ENCODE data around the gene TTLL9. TPM values are rescaled to one million over a fixed set of nuclear protein-coding genes. Genes with fewer than 3 reads are reported as not detected.

The TTLL9 gene
- total RNA-seq, 1 donor from 2014 or later, result 3.4 TPM

GRCh38 chr20:31988430-31989015 is 118.1 kb downstream of the TTLL9 start:
- no peaks in the 10 kb centered on the region for H3K36me3 Mint-ChIP-seq
- no peak for TF ChIP-seq CTCF (conservative IDR thresholded peaks at IDR 0.05)
- H3K27me3 Mint-ChIP-seq, result peaks cover 35% of the 10 kb centered on the region
- H3K9me3 Mint-ChIP-seq, result no peaks in the 10 kb centered on the region
- no peak for DNase-seq (ENCODE audit: extremely low spot score, unreplicated experiment)
- no peaks in the 10 kb centered on the region for H3K4me1 Mint-ChIP-seq (ENCODE audit: unreplicated experiment)
- H3K27ac Mint-ChIP-seq, result no peak overlapping the region
- H3K4me3 Mint-ChIP-seq, result no peak overlapping the region

GRCh38 chr20:31989030-31989645 is 118.7 kb downstream of the TTLL9 start:
- H3K4me1 Mint-ChIP-seq (ENCODE audit: unreplicated experiment), result no peaks in the 10 kb centered on the region
- no peak overlapping the region for H3K4me3 Mint-ChIP-seq
- no peak overlapping the region for H3K27ac Mint-ChIP-seq
- H3K27me3 Mint-ChIP-seq, result peaks cover 41% of the 10 kb centered on the region
- DNase-seq (ENCODE audit: extremely low spot score, unreplicated experiment), result no peak
- TF ChIP-seq CTCF (conservative IDR thresholded peaks at IDR 0.05), result no peak
- no peaks in the 10 kb centered on the region for H3K9me3 Mint-ChIP-seq
- no peaks in the 10 kb centered on the region for H3K36me3 Mint-ChIP-seq

- H3K4me3 Mint-ChIP-seq, result no peak overlapping the region
- H3K4me1 Mint-ChIP-seq (ENCODE audit: unreplicated experiment), result no peaks in the 10 kb centered on the region
- no peak overlapping the region for H3K27ac Mint-ChIP-seq
- no peaks in the 10 kb centered on the region for H3K36me3 Mint-ChIP-seq
- peaks cover 58% of the 10 kb centered on the region for H3K27me3 Mint-ChIP-seq
- no peak for TF ChIP-seq CTCF (conservative IDR thresholded peaks at IDR 0.05)
- DNase-seq (ENCODE audit: extremely low spot score, unreplicated experiment), result no peak
- H3K9me3 Mint-ChIP-seq, result no peaks in the 10 kb centered on the region
These were observed 120.4 kb downstream of the TTLL9 start for GRCh38 chr20:31990641-31991338.

GRCh38 chr20:31991339-31991705 is 120.9 kb downstream of the TTLL9 start:
- H3K9me3 Mint-ChIP-seq, result no peaks in the 10 kb centered on the region
- H3K4me1 Mint-ChIP-seq (ENCODE audit: unreplicated experiment), result no peaks in the 10 kb centered on the region
- no peak overlapping the region for H3K27ac Mint-ChIP-seq
- no peak for DNase-seq (ENCODE audit: extremely low spot score, unreplicated experiment)
- no peak for TF ChIP-seq CTCF (conservative IDR thresholded peaks at IDR 0.05)
- H3K27me3 Mint-ChIP-seq, result peaks cover 63% of the 10 kb centered on the region
- H3K36me3 Mint-ChIP-seq, result no peaks in the 10 kb centered on the region
- no peak overlapping the region for H3K4me3 Mint-ChIP-seq

- Mint-ChIP-seq H3K9me3 (no peaks in the 10 kb centered on the region), H3K4me3 (no peak overlapping the region), H3K4me1 (ENCODE audit: unreplicated experiment) (no peaks in the 10 kb centered on the region), H3K36me3 (no peaks in the 10 kb centered on the region), H3K27me3 (peaks cover 70% of the 10 kb centered on the region), H3K27ac (no peak overlapping the region)
- TF ChIP-seq CTCF (conservative IDR thresholded peaks at IDR 0.05), result no peak
- DNase-seq (ENCODE audit: extremely low spot score, unreplicated experiment), result no peak
These were observed 121.7 kb downstream of the TTLL9 start for GRCh38 chr20:31992086-31992485.

Other genes with a start within 250 kb of the TTLL9 start
- gene COX4I2, start 232.7 kb upstream of the TTLL9 start, total RNA-seq (ENCODE audit: low replicate concordance), result not detected in 2 replicates
- 142 and 243 TPM in 2 replicates for gene BCL2L1, start 147.8 kb upstream of the TTLL9 start, total RNA-seq (ENCODE audit: low replicate concordance)
- 45.0 and 130 TPM in 2 replicates for gene TPX2, start 131.3 kb upstream of the TTLL9 start, total RNA-seq (ENCODE audit: low replicate concordance)
- gene MYLK2, start 51.3 kb upstream of the TTLL9 start, total RNA-seq (ENCODE audit: low replicate concordance), result 0.21 and 0.77 TPM in 2 replicates
- gene FOXS1, start 25.0 kb upstream of the TTLL9 start, total RNA-seq (ENCODE audit: low replicate concordance), result 0.22 TPM in 1 of 2 replicates, not detected in the other
- 3.0 and 9.1 TPM in 2 replicates for gene DUSP15, start 107 bp upstream of the TTLL9 start, total RNA-seq (ENCODE audit: low replicate concordance)
- gene PDRG1, start 81.4 kb downstream of the TTLL9 start, total RNA-seq (ENCODE audit: low replicate concordance), result 24.3 and 24.7 TPM in 2 replicates
- gene XKR7, start 97.5 kb downstream of the TTLL9 start, total RNA-seq (ENCODE audit: low replicate concordance), result 4.2 and 4.9 TPM in 2 replicates
- gene CCM2L, start 139.8 kb downstream of the TTLL9 start, total RNA-seq (ENCODE audit: low replicate concordance), result 0.19 and 0.63 TPM in 2 replicates
- not detected in 2 replicates for gene HCK, start 181.6 kb downstream of the TTLL9 start, total RNA-seq (ENCODE audit: low replicate concordance)
- gene TM9SF4, start 239.1 kb downstream of the TTLL9 start, total RNA-seq (ENCODE audit: low replicate concordance), result 99.4 and 108 TPM in 2 replicates